CD4-positive, alpha-beta T cell treated with Interleukin-4 for 4 hours (primary cell): ENCODE measurements around the gene TMEM132D.

Experiments
- DNase-seq: peaks from one replicate; pipeline ENCODE4 v3.0.0-alpha.2; 2020

Gene TMEM132D

DNA sequence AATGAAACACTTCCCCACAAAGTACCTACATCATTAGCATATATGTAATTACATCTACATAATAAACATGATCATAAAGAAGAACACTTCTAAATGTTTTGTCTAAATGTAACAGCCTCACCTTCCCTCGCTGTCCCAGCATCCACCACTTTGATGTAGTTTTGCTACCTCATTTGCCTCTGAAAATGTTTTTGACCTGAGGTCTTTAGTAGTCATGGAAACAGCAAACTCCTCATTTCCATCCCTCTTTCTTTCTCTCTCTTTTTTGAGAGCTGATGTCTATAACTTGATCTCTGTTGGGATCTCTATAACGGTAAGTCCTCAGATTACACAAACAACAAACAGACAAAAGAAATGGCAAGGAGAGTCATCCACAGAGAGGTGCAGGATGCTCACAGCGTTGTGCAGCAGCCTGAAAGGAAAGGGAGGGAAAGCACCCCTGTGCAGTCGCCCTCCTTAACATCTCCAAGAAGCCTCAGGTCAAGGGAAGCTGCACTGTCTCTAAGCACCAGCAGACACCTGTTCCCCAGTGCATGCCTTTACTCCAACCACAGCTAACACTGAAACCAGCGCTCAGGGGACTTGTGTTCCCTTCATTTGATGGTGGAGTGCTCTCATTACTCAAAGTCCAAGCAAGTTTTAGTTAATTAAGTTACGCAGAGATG, 268.7 kb downstream of the TMEM132D start:
- no peak for DNase-seq

DNA sequence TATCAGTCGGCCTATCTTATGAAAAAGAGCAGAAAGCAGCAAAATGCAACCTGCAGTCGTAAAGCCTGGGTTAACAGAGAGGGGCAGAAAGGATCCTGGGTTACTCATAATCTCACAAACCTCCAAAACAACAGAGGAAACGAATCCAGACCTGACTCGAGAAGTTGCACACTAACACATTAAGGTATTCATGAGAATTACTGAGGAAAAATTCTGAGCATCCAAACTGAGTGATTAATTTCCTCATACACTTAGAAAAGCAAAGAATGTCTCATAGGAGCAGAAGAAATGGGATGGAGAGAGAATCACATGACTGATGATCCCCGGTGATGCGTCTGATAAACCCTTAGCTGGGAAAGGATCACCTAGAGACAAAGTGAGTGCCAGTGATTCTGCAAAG, 272.5 kb downstream of the TMEM132D start:
- no peak for DNase-seq

GRCh38 chr12:129629901-129630300, 273.9 kb downstream of the TMEM132D start:
- DNase-seq: no peak

DNA sequence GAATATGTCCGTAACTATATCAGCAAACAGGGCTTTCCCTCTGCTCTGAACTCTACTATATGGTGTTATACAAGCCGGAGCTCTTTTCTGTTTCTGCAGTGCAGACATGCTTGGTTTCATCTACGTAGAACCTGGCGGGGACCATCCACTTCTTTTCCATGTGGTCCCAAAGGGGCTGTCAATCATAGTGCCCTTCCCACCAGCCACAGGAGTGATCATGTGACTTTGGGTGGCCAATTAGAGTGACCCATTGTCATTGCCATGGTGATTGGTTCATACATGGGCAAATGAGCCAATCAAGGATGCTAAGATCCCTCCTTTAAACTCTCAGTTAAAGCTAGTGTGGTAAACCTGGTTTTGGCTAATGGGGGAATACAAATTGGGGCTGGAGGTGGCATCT, 281.3 kb downstream of the TMEM132D start:
- no peak for DNase-seq

GRCh38 chr12:129619271-129619670, 284.6 kb downstream of the TMEM132D start:
- no peak for DNase-seq

DNA sequence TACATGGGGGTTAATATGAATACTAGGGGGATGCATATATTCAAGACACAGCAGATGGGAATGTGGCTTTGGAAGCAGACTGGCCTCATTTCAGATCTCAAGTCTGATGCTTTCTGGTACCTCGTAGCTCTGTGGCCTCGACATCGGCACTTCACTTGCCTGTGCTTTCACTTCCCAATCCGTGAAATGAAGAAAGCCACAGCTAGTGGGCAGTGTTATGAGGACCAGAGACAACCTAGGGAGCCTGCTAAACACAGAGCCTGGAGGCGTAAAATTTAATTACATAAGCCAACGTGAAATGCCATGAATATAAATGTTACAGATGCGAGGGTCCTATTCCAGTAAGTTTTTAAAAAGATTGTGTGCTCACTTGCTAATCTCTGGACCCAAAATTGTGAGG, 286.0 kb downstream of the TMEM132D start:
- no peak for DNase-seq

DNA sequence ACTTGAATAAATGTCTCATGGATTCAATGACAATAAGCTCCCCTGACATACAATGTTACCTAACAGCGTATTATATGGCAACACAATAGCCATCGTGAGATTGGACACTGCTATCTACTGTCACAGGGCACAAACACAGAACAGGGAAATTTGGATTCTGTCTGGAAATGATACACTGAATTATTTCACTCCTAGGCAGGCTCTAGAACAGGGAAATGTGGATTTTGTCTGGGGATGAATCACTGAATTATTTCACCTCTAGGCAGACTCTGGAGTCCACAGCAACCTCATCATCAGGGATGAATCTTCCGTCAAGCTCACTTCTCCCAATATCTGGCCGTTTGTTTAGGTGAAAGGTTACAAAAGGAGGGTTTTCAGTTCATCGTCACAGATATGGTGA, 288.8 kb downstream of the TMEM132D start:
- DNase-seq: no peak

- DNase-seq: no peak
Measured at GRCh38 chr12:129614221-129614885, 289.5 kb downstream of the TMEM132D start.

- no peak for DNase-seq
Measured at GRCh38 chr12:129613314-129613713, 290.5 kb downstream of the TMEM132D start.

DNA sequence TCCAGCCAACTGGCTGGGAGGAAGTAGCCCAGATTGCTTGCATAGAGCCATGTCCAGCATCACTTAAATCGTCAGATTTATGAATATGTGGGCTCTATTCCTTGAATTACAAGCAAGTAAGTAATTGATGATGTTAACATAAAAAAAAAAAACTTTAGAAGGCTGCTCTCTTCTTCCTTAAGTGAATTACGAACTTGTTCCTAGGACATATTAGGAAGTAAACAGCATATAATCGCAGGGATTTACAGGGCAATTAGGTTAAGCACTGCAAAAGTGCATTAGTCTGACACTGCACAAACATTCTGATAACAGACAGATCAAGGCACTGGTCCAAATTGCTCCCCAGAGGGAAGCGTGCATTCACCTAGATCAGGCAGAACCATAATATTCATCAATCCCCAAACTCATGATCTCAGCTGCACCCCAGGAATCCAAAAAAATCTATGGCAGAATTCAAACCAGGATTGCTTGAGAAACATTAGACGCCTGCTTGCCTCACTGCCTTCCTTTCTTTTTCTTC, 293.2 kb downstream of the TMEM132D start:
- no peak for DNase-seq

GRCh38 chr12:129607756-129608155, 296.1 kb downstream of the TMEM132D start:
- no peak for DNase-seq

DNA sequence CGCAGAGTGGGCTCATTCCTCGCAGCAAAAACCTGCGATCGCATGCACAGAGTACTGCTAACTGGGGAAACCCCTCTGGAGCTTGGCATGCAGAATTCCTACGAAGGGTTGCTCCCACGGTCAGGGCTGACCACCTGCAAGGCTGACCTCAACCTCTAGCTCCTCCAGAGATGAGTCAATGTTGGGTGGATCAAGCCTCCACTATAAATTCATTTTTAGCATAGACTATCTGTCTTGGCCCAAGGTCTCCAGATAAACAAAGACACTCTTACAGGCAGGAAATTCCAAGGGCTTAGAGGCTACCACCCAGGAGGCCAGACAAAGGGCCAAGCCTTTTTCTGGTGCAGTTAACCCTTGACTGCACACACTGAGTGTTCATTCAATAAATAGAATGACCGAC, 296.5 kb downstream of the TMEM132D start:
- DNase-seq: no peak

DNA sequence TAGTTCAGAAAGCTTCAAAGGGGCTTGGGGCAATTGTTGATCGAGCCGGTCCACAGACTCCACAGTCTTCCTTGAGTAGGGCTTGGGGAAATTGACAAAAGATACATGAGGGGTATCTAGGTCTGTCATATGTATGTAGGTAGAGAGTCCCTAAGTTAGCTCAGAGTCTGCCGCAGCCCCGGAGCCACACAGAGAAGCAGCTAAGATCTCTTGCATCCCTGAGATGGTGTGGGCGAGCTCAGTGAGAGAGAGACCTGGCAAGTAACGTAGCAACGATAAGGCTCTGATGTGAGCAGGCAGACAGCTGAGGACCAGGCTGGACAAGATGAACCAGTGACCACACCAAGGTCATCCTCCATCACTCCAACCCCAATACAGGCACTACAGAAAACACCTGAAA, 297.6 kb downstream of the TMEM132D start:
- no peak for DNase-seq

DNA sequence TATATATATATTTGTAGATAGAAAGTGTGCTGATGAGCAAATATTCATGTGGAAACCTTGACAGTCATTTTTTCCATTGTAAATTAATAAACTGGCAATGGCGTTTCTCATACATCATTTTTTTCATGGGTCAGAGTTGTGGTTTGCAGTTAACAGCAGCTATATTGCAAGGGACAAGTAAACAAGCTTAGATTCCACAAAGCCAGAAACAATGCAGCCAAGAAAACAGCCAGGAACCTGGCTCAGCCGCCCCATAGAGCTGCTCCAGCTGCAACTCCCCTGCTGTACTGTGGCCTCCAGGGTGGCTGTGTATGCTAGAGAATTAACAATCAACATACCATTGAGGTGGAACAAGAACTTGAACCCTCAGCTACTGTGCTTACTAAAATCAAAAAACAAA, 298.2 kb downstream of the TMEM132D start:
- DNase-seq: no peak

- DNase-seq: no peak
Measured at GRCh38 chr12:129604506-129604905, 299.3 kb downstream of the TMEM132D start.

DNA sequence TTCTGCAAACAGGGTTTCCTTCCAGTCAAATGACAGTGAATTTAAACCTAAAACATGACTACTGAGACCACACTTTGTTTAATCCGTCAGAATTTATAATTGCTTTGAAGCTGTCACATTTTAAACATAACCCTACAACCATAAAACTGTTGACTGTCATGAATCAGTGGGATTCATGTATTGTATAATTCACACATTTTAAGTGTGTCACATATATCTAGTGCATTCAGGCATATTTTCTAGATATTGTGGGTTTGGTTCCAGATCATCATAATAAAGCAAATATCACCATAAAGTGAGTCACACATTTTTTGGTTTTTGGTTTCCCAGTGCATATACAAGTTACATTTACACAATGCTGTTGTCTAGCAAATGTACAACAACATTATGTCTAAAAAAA, 304.4 kb downstream of the TMEM132D start:
- DNase-seq: no peak

- no peak for DNase-seq
Measured at GRCh38 chr12:129594098-129594497, 309.7 kb downstream of the TMEM132D start.

- no peak for DNase-seq
Measured at GRCh38 chr12:129592449-129592848, 311.4 kb downstream of the TMEM132D start.

- no peak for DNase-seq
Measured at GRCh38 chr12:129589503-129589902, 314.3 kb downstream of the TMEM132D start.

DNA sequence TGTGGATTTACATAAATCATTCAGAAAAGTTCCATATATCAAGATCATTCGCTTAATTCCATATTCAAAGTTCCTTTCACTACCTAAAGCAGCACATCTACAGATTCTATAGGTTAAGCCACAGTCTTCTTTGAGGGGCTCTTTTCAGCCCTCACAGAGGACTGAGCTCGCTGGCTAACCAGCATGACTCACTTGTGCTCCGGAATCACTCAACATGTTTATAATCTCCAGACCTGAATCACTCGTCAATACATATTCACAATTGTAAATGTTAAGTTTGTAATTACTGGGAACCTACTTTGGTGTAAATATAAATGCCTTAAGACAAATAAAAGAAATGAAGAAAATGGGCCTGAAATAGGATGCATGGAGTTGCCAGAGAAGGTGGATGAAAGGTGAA, 315.7 kb downstream of the TMEM132D start:
- no peak for DNase-seq

DNA sequence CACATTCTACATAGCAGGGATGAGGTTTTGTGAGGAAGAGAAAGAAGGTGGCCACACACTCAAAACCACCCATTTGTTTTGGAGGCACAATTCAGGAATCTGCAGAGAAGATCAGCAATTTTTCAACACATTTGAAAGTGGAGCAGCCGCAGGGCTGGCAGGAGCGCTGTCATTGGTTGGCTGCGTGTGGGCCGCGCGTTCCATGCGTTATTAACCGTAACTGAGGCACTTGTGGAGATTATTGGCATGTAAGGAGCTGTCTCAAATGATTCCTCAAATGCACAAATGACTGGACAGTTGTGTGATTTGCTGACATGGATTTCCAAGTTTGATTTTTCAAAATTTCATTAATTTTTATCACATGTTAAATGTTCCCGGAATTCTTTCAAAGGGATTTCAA, 318.5 kb downstream of the TMEM132D start:
- DNase-seq: no peak

GRCh38 chr12:129579879-129580278, 323.9 kb downstream of the TMEM132D start:
- no peak for DNase-seq

DNA sequence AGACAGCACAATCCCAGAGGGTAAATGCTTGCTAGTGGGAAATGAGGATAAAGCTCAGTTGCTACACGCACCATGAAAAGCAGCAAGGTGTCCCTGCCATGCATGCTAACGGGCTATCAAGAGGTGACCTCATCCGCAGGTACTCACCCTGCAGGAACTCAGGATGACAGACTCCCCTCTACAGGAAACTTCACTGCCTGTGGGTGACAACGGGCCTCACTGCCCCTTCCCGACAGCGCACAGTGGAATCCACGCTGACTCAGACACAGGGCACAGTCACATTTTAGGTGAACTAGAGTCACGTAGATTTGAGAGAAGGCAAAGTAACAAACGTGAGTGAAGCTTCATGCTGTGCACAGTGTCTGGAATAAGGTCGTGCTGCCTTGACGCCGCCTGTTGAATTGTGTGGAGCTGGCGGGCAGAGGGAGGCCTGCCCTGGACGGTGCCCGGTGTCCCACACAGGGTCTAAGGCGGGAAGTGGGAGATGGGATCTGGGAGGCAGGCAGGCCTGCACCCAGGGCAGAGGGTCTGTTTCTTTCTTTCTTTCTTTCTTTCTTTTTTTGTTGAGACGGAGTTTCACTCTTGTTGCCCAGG, 331.8 kb downstream of the TMEM132D start:
- DNase-seq: no peak

GRCh38 chr12:129570796-129571400, 332.9 kb downstream of the TMEM132D start:
- DNase-seq: no peak
